ENCODE measurements around the gene ATF7IP.

DNA sequence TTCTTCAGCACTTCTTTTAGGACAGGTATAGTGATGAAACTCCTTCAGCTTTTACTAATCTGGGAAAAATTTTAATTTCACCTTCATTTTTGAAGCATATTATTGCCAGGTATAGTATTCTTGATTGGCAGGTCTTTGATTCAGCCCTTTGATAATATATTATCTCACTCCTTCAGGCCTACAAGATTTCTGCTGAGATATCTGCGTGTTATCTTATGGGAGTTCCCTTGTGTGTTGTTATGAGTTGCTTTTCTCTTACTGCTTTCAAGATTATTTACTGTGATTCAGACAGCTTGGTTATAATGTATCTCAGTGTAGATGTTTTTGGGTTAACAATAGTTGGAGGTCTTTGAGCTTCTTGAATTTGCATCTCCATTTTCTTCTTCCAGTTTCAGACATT is 87.4 kb downstream of the ATF7IP start:
- TF ChIP-seq POLR2A (IDR thresholded peaks at IDR 0.05) (no peak), POLR2AphosphoS5 (IDR thresholded peaks at IDR 0.05) (no peak)
- TF ChIP-seq, protein P1, sequence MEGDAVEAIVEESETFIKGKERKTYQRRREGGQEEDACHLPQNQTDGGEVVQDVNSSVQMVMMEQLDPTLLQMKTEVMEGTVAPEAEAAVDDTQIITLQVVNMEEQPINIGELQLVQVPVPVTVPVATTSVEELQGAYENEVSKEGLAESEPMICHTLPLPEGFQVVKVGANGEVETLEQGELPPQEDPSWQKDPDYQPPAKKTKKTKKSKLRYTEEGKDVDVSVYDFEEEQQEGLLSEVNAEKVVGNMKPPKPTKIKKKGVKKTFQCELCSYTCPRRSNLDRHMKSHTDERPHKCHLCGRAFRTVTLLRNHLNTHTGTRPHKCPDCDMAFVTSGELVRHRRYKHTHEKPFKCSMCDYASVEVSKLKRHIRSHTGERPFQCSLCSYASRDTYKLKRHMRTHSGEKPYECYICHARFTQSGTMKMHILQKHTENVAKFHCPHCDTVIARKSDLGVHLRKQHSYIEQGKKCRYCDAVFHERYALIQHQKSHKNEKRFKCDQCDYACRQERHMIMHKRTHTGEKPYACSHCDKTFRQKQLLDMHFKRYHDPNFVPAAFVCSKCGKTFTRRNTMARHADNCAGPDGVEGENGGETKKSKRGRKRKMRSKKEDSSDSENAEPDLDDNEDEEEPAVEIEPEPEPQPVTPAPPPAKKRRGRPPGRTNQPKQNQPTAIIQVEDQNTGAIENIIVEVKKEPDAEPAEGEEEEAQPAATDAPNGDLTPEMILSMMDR (IDR thresholded peaks at IDR 0.05 in 8 of 11, conservative IDR thresholded peaks at IDR 0.05 in 3 of 11), result no peak
